K562 (cell line): ENCODE results near the gene WIPF2. TPM values are rescaled to one million over a fixed set of nuclear protein-coding genes. Genes with fewer than 3 reads are reported as not detected.

Experiments used
- ATAC-seq: fragments of 200-7000 bp; cut with Tn5 transposase; 3 replicates; pipeline ENCODE4 v1.9.1; 2020; ENCODE audit warnings: moderate library complexity
- BruUV-seq: library from RNA; stranded (reverse); fragments of 400-500 nt; replicated peaks from 2 replicates; lab custom pipeline; 2021; lab: Mats Ljungman, UMichigan
- CTCF ChIA-PET: fragments of 300-600 bp; formaldehyde crosslinking; extraction: SDS; loops from one replicate; lab custom pipeline; 2021; ENCODE audit warnings: low intra/inter-chr PET ratio; lab: Yijun Ruan, JAX
- POLR2A ChIA-PET: fragments of 300-600, 350-650 bp; sonication (Branson Sonifier 250); formaldehyde crosslinking; extraction: SDS; loops from one replicate; lab custom pipeline; 2021; ENCODE audit warnings: antibody characterized with exemption, inconsistent platforms; lab: Yijun Ruan, JAX
- DNase-seq, 4 experiments: peaks; one replicate each; pipeline versions ENCODE4 v3.0.0 to v3.0.0-alpha.2; 2011 to 2018; ENCODE audit warnings: low spot score in 3 of 4, mixed read lengths in 3 of 4; ENCODE audit errors: extremely low read depth in 1 of 4
- FAIRE-seq: peaks from 2 replicates; lab custom pipeline; 2011; peaks lifted over from hg19 to GRCh38; lab: Jason Lieb, UNC
- H2AFZ ChIP-seq: 2 replicates; pipeline ENCODE4 v1.6.0; 2011; ENCODE audit warnings: low read depth, low read length, control low read depth, inconsistent platforms
- H3K27ac ChIP-seq: fragments of 200-600 bp; 3 replicates; pipeline ENCODE4 v1.8.0; 2011; ENCODE audit warnings: low read depth, mild to moderate bottlenecking, control low read depth, inconsistent platforms, low read length, moderate library complexity, mixed read lengths; ENCODE audit errors: extremely low read depth
- H3K27me3 ChIP-seq, 2 experiments: fragments of 300-600 bp in 1 of 2; 2 replicates in 1 of 2; 3 replicates in 1 of 2; pipeline versions ENCODE4 v1.6.0 to v1.8.0; 2011; ENCODE audit warnings: inconsistent platforms in 2 of 2, low read length in 2 of 2, mild to moderate bottlenecking in 1 of 2, mixed read lengths in 1 of 2, moderate library complexity in 1 of 2; ENCODE audit not compliant: control insufficient read depth in 2 of 2, insufficient read depth in 2 of 2
- H3K36me3 ChIP-seq: fragments of 300-600 bp; 3 replicates; pipeline ENCODE4 v1.8.0; 2011; ENCODE audit warnings: mild to moderate bottlenecking, low read length, inconsistent platforms; ENCODE audit not compliant: control insufficient read depth, insufficient read depth
- H3K4me1 ChIP-seq, 2 experiments: fragments of 200-600 bp in 1 of 2; replicated peaks in 1 of 2; 2 replicates in 1 of 2; 3 replicates in 1 of 2; pipeline versions ENCODE4 v1.5.1 to v1.8.0; 2011; ENCODE audit warnings: inconsistent platforms in 2 of 2, low read length in 2 of 2, mild to moderate bottlenecking in 1 of 2, mixed read lengths in 1 of 2, moderate library complexity in 1 of 2; ENCODE audit not compliant: control insufficient read depth in 2 of 2, insufficient read depth in 2 of 2
- H3K4me2 ChIP-seq: 2 replicates; pipeline ENCODE4 v1.6.1; 2011; ENCODE audit warnings: low read length, control low read depth, inconsistent platforms, mixed read lengths; ENCODE audit not compliant: insufficient read depth
- H3K4me3 ChIP-seq: fragments of 200-600 bp; sonication (generic), shearing (Covaris generic); 2 replicates; pipeline ENCODE4 v1.5.1; 2016; ENCODE audit warnings: control low read depth, inconsistent platforms
- H3K79me2 ChIP-seq: fragments of 200-600 bp; 3 replicates; pipeline ENCODE4 v1.8.0; 2011; ENCODE audit warnings: low read length, inconsistent platforms; ENCODE audit not compliant: control insufficient read depth, insufficient read depth
- H3K9ac ChIP-seq, 2 experiments: 2 replicates each; pipeline versions ENCODE4 v1.6.0 to v1.6.1; 2011; ENCODE audit warnings: low read depth in 2 of 2, low read length in 2 of 2, control low read depth in 1 of 2, inconsistent platforms in 1 of 2, mild to moderate bottlenecking in 1 of 2, mixed read lengths in 1 of 2; ENCODE audit not compliant: insufficient read depth in 1 of 2
- H3K9me1 ChIP-seq: one replicate; pipeline ENCODE4 v1.6.0; 2011; ENCODE audit warnings: inconsistent platforms, mild to moderate bottlenecking, low read length, moderate library complexity; ENCODE audit not compliant: control insufficient read depth, insufficient read depth
- H3K9me3 ChIP-seq: replicated peaks from 2 replicates; pipeline ENCODE4 v1.5.1; 2011; ENCODE audit warnings: low read depth, low read length, inconsistent platforms; ENCODE audit not compliant: control insufficient read depth, insufficient read depth
- H4K20me1 ChIP-seq: replicated peaks from 2 replicates; pipeline ENCODE4 v1.6.1; 2011; ENCODE audit warnings: low read length, inconsistent platforms, mixed read lengths; ENCODE audit not compliant: control insufficient read depth, insufficient read depth
- ARID1B ChIP-seq: fragments of 450-650 bp; IDR thresholded peaks from 2 replicates; pipeline ENCODE4 v1.6.1; 2016; ENCODE audit warnings: antibody characterized with exemption, mild to moderate bottlenecking, inconsistent platforms
- BACH1 ChIP-seq: fragments of 200-800 bp; sonication (Bioruptor generic); IDR thresholded peaks from 2 replicates; pipeline ENCODE4 v1.6.1; 2016; ENCODE audit warnings: missing genetic modification characterization, missing compliant biosample characterization
- CBFA2T3 ChIP-seq: fragments of 450-650 bp; IDR thresholded peaks from 2 replicates; pipeline ENCODE4 v1.6.1; 2017
- DEAF1 ChIP-seq: fragments of 450-650 bp; formaldehyde crosslinking; IDR thresholded peaks from 2 replicates; pipeline ENCODE4 v1.4.0; 2020; ENCODE audit warnings: mild to moderate bottlenecking, moderate library complexity
- ELF4 ChIP-seq: fragments of 450-650 bp; formaldehyde crosslinking; IDR thresholded peaks from 2 replicates; pipeline ENCODE4 v1.4.0; 2022; ENCODE audit warnings: missing genetic modification characterization
- HES1 ChIP-seq: fragments of 450-650 bp; IDR thresholded peaks from 2 replicates; pipeline ENCODE4 v1.6.1; 2016; ENCODE audit warnings: low read depth, mild to moderate bottlenecking, moderate library complexity
- ID3 ChIP-seq, 2 experiments: fragments of 250-450 bp in 1 of 2; fragments of 450-650 bp in 1 of 2; sonication (Bioruptor Pico) in 1 of 2; IDR thresholded peaks; 2 replicates each; pipeline versions ENCODE4 v1.6.1 to v1.8.0; 2016 to 2021; ENCODE audit warnings: mild to moderate bottlenecking in 2 of 2, moderate library complexity in 2 of 2, missing compliant biosample characterization in 1 of 2, missing genetic modification characterization in 1 of 2
- MAZ ChIP-seq, 2 experiments: fragments of 450-650 bp in 1 of 2; sonication (generic) in 1 of 2; formaldehyde crosslinking; IDR thresholded peaks in 1 of 2; conservative IDR thresholded peaks in 1 of 2; 2 replicates each; pipeline versions ENCODE4 v1.4.0 to v1.5.0; 2020; ENCODE audit warnings: mild to moderate bottlenecking in 1 of 2, missing genetic modification reagents in 1 of 2
- NBN ChIP-seq: fragments of 450-650 bp; IDR thresholded peaks from 2 replicates; pipeline ENCODE4 v1.6.1; 2016; ENCODE audit warnings: low read depth, mild to moderate bottlenecking
- NFXL1 ChIP-seq: fragments of 450-650 bp; formaldehyde crosslinking; IDR thresholded peaks from 2 replicates; pipeline ENCODE4 v1.4.0; 2021; ENCODE audit warnings: mild to moderate bottlenecking
- NR1H2 ChIP-seq: sonication (generic); formaldehyde crosslinking; IDR thresholded peaks from 2 replicates; pipeline ENCODE4 v1.4.0; 2020; ENCODE audit warnings: mild to moderate bottlenecking, missing genetic modification reagents
- PHF8 ChIP-seq: fragments of 200-600 bp; sonication (generic); IDR thresholded peaks from 2 replicates; pipeline ENCODE4 v1.6.1; 2012; ENCODE audit warnings: mixed run types, mild to moderate bottlenecking, inconsistent platforms, low read length, moderate library complexity, borderline replicate concordance
- POLR2G ChIP-seq: fragments of 200-400 bp; formaldehyde crosslinking; IDR thresholded peaks from 2 replicates; pipeline ENCODE4 v1.6.1; 2017; ENCODE audit warnings: low read depth, mild to moderate bottlenecking, antibody characterized with exemption, low read length, moderate library complexity
- RBM34 ChIP-seq: fragments of 200-400 bp; formaldehyde crosslinking; IDR thresholded peaks from 2 replicates; pipeline ENCODE4 v1.6.1; 2018; ENCODE audit warnings: low read length, borderline replicate concordance; ENCODE audit not compliant: insufficient read depth
- RCOR1 ChIP-seq, 2 experiments: IDR thresholded peaks; 2 replicates each; pipeline ENCODE4 v1.6.1; 2012; ENCODE audit warnings: low read depth in 2 of 2, low read length in 2 of 2, borderline replicate concordance in 1 of 2, improper control_type of control experiment in 1 of 2
- SMAD2 ChIP-seq: fragments of 150-350 bp; IDR thresholded peaks from 2 replicates; pipeline ENCODE4 v1.6.1; 2014; ENCODE audit warnings: low read depth, mild to moderate bottlenecking, low read length
- TFAM ChIP-seq: fragments of 250-450 bp; sonication (Bioruptor Pico); conservative IDR thresholded peaks from 2 replicates; pipeline ENCODE4 v1.5.0; 2021; ENCODE audit warnings: mild to moderate bottlenecking, moderate library complexity
- TSC22D4 ChIP-seq: fragments of 450-650 bp; IDR thresholded peaks from 2 replicates; pipeline ENCODE4 v1.6.1; 2016; ENCODE audit warnings: missing genetic modification characterization, missing biosample characterization, control low read depth
- ZBTB17 ChIP-seq: fragments of 450-650 bp; formaldehyde crosslinking; IDR thresholded peaks from 2 replicates; pipeline ENCODE4 v1.4.0; 2020; ENCODE audit warnings: mild to moderate bottlenecking
- ZNF764 ChIP-seq: fragments of 250-450 bp; sonication (Bioruptor Pico); IDR thresholded peaks from 2 replicates; pipeline ENCODE4 v1.4.0; 2020; ENCODE audit warnings: low read depth, mild to moderate bottlenecking, moderate library complexity
- WGBS: fragments of 100-300 bp; shearing (Covaris generic); methylation state at CpG from one replicate; pipeline ENCODE4 v1.1.6; 2016; ENCODE audit warnings: low coverage, mixed read lengths; ENCODE audit not compliant: insufficient coverage; ENCODE audit errors: missing lambda C conversion rate; 5-methylcytosine and 5-hydroxymethylcytosine counted together
- in situ Hi-C: fragments of 300-500 bp; cut with MboI; formaldehyde crosslinking; loops from 4 replicates; pipeline ENCODE4 v1.15.0; 2018; ENCODE audit warnings: inconsistent platforms, mixed read lengths
- intact Hi-C: fragments of 100-400 bp; cut with micrococcal nuclease; formaldehyde crosslinking; loops from 2 replicates; pipeline ENCODE4 v1.14.2; 2022
- polyA plus RNA-seq, 8 experiments: library from polyadenylated mRNA; depleted of rRNA in 4 of 8; stranded (reverse) in 5 of 8; unstranded in 3 of 8; fragments of >200 nt; fragmentation: Nextera tagmentation in 2 of 8; fragmentation: Illumina TruSeq in 1 of 8; extraction: Ambion mirVana in 2 of 8; extraction: Trizol in 1 of 8; gene quantifications; 2 replicates each; pipeline versions ENCODE4 v1.2.1 to v1.2.3, GENCODE V29; 2011 to 2014; ENCODE audit warnings: inconsistent platforms in 1 of 8, missing spikeins in 1 of 8
- total RNA-seq, 7 experiments: library from RNA; depleted of rRNA in 6 of 7; stranded (reverse); fragments of >200 nt in 6 of 7; fragmentation: Illumina TruSeq in 2 of 7; extraction: Trizol in 2 of 7; gene quantifications; 2 replicates each; pipeline versions ENCODE4 v1.2.1 to v1.2.3, GENCODE V29; 2011 to 2021; ENCODE audit warnings: low replicate concordance in 1 of 7

WIPF2 gene
- total and polyA plus RNA-seq, 9 of the 15 experiments (the other 6 are each of a cell fraction or from before 2014, with no cell fraction given) = 3.6 to 15.0 (median 5.3) TPM

- in situ Hi-C loops (no loop called here), intact Hi-C loops (no loop called here)
- Histone ChIP-seq H3K27me3 (no peaks in the 10 kb centered on the region), H3K27ac (no peak overlapping the region), H3K4me1 (peaks cover 22 to 24% of the 10 kb centered on the region in 2 experiments; a peak in 4 of 5 replicates), H3K9me3 (no peaks in the 10 kb centered on the region), H3K79me2 (no peaks in the 10 kb centered on the region), H3K4me2 (no peak overlapping the region), H3K36me3 (peaks cover 55% of the 10 kb centered on the region; the same call in 2 of the 3 replicates), H2AFZ (no peak overlapping the region), H3K9me1 (no peaks in the 10 kb centered on the region), H3K9ac (no peak overlapping the region; a peak in 1 of 4 replicates), H3K4me3 (no peak overlapping the region), H4K20me1 (0 out of 2 replicates have a peak, but pooled peaks cover 3% of the 10 kb centered on the region)
- ChIA-PET POLR2A (interaction anchor here (0.6 to 0.7 kb wide), 2 partner anchors 16 to 31 kb away, joined by 3 read pairs; no protein-coding TSS in a partner anchor), CTCF (interaction anchor here (0.6 kb wide), 1 partner anchor 14 kb away, joined by 3 read pairs; no protein-coding TSS in a partner anchor)
- DNase-seq (no peak), FAIRE-seq (no peak), ATAC-seq (no peak; the same call in 2 of the 3 replicates)
- 56% methylated on average over 6 of the region's 6 CpGs for WGBS
- BruUV-seq = no TSS peak
- TF ChIP-seq CBFA2T3 (peak; percentile 77), ID3 (CRISPR knock-in tag; IDR thresholded peaks at IDR 0.05) (no peak), ID3 (tag; IDR thresholded peaks at IDR 0.05) (no peak), SMAD2 (no peak), NBN (no peak), RBM34 (no peak), HES1 (0 out of 2 replicates have a peak, but pooled peaks have one; percentile 51), TSC22D4 (tag) (no peak), PHF8 (no peak), ZBTB17 (no peak), ELF4 (no peak), RCOR1 (IDR thresholded peaks at IDR 0.05; ENCODE audit: borderline replicate concordance in 1 of 2, low read depth in 2 of 2, low read length in 2 of 2) (peak in 1 of 2 experiments; percentile 78; a peak in 1 of 4 replicates), BACH1 (tag) (no peak), POLR2G (no peak), ZNF764 (CRISPR knock-in tag) (no peak), NR1H2 (no peak), ARID1B (no peak), DEAF1 (CRISPR knock-in tag) (no peak), MAZ (CRISPR knock-in tag; conservative IDR thresholded peaks at IDR 0.05 in 1 of 2, IDR thresholded peaks at IDR 0.05 in 1 of 2) (no peak), TFAM (CRISPR knock-in tag) (no peak), NFXL1 (CRISPR knock-in tag) (no peak)
These were observed 47.8 kb downstream of the WIPF2 start for GRCh38 chr17:40266882-40267281.
